CD4-positive, CD25-positive, alpha-beta regulatory T cell (primary cell): Measurements from ENCODE around the gene ZNF629. TPM values are rescaled to one million over a fixed set of nuclear protein-coding genes. Genes with fewer than 3 reads are reported as not detected.
A peak's percentile ranks its signal among the peaks of the same experiment; 100 is the strongest.

Experiments
- ATAC-seq, 2 donors: fragments of 150-1000 bp; cut with Tn5 transposase; one replicate each; pipeline ENCODE4 v1.10.0; 2021; ENCODE audit warnings: low read depth in 2 of 2, moderate number of reproducible peaks in 2 of 2, moderate library complexity in 1 of 2
- DNase-seq, 3 donors: peaks; one replicate each; pipeline versions ENCODE4 v3.0.0 to v3.0.0-alpha.2; 2012 to 2022; ENCODE audit warnings: mixed read lengths in 1 of 3
- H3K27ac ChIP-seq: one replicate; pipeline ENCODE4 v1.7.0; 2013; ENCODE audit warnings: mild to moderate bottlenecking, low read length; ENCODE audit not compliant: insufficient read depth, poor library complexity, severe bottlenecking
- H3K27me3 ChIP-seq: one replicate; pipeline ENCODE4 v1.7.0; 2013; ENCODE audit warnings: low read length; ENCODE audit not compliant: control insufficient read depth, insufficient read depth
- H3K36me3 ChIP-seq: one replicate; pipeline ENCODE4 v1.7.0; 2013; ENCODE audit warnings: mild to moderate bottlenecking, low read length, moderate library complexity; ENCODE audit not compliant: control insufficient read depth, insufficient read depth
- H3K4me1 ChIP-seq: 2 replicates; pipeline ENCODE4 v1.7.0; 2013; ENCODE audit warnings: mild to moderate bottlenecking, low read length; ENCODE audit not compliant: insufficient read depth, control insufficient read depth, poor library complexity, severe bottlenecking
- H3K4me3 ChIP-seq: one replicate; pipeline ENCODE4 v1.7.0; 2013; ENCODE audit warnings: low read depth, mild to moderate bottlenecking, low read length, moderate library complexity
- H3K9me3 ChIP-seq, 2 experiments: 1 replicate in 1 of 2; 2 replicates in 1 of 2; pipeline ENCODE4 v1.7.0; 2013; ENCODE audit warnings: low read length in 2 of 2, mild to moderate bottlenecking in 1 of 2, moderate library complexity in 1 of 2; ENCODE audit not compliant: control insufficient read depth in 2 of 2
- H3K27ac Mint-ChIP-seq, 3 donors: one replicate each; pipeline ENCODE4 v1.8.0; 2020 to 2022; ENCODE audit warnings: mild to moderate bottlenecking in 3 of 3, mixed read lengths in 3 of 3, moderate library complexity in 2 of 3
- H3K27me3 Mint-ChIP-seq: one replicate; pipeline ENCODE4 v1.8.0; 2022; ENCODE audit warnings: mild to moderate bottlenecking, mixed read lengths
- H3K36me3 Mint-ChIP-seq: one replicate; pipeline ENCODE4 v1.8.0; 2020; ENCODE audit warnings: mixed read lengths
- H3K4me1 Mint-ChIP-seq, 4 donors: one replicate each; pipeline ENCODE4 v1.8.0; 2020 to 2022; ENCODE audit warnings: mixed read lengths in 4 of 4, mild to moderate bottlenecking in 1 of 4
- H3K4me3 Mint-ChIP-seq, 4 donors: one replicate each; pipeline ENCODE4 v1.8.0; 2020 to 2022; ENCODE audit warnings: mild to moderate bottlenecking in 4 of 4, mixed read lengths in 4 of 4, moderate library complexity in 3 of 4
- H3K9me3 Mint-ChIP-seq, 7 donors: one replicate each; pipeline ENCODE4 v1.8.0; 2020 to 2022; ENCODE audit warnings: mixed read lengths in 7 of 7, mild to moderate bottlenecking in 3 of 7, moderate library complexity in 2 of 7
- polyA plus RNA-seq, 4 donors: library from polyadenylated mRNA; unstranded; fragments of 300-500 nt; fragmentation: Illumina TruSeq; gene quantifications; one replicate each; pipeline ENCODE4 v1.2.3, GENCODE V29; 2021
- total RNA-seq: library from RNA; stranded (reverse); gene quantifications from one replicate; pipeline ENCODE4 v1.2.3, GENCODE V29; 2022

ZNF629 gene
- total and polyA plus RNA-seq, 5 donors from 2014 or later, result 0.23 to 0.79 (median 0.39) TPM

DNA sequence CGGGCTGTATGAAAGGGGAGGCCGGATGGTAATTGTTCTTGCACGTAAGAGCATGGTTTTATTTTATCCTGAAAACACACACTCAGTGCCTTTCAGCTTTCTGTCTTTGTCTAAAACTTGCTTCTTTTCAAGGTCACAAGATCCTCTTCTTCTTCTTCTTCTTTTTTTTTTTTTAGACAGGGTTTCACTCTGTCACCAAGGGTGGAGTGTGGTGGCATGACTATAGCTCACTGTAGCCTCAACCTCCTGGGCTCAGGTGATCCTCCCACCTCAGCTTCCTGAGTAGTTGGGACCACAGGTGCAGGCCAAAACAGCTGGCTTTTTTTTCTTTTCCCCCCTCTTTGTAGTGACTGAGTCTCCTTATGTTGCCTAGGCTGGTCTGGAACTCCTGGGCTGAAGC, 15.9 kb upstream of the ZNF629 start:
- no peaks in the 10 kb centered on the region for H3K27me3 ChIP-seq
- H3K27ac ChIP-seq, result no peak overlapping the region
- ATAC-seq (no peak), DNase-seq (peak in 1 of 3 donors; percentile 26)
- peaks cover 18% of the 10 kb centered on the region for H3K4me1 ChIP-seq
- peaks cover 0 to 18% (median 7%) of the 10 kb centered on the region in 4 donors for H3K4me1 Mint-ChIP-seq
- no peak overlapping the region for H3K4me3 ChIP-seq
- H3K36me3 Mint-ChIP-seq, result no peaks in the 10 kb centered on the region
- no peaks in the 10 kb centered on the region for H3K9me3 Mint-ChIP-seq
- H3K27ac Mint-ChIP-seq, result no peak overlapping the region
- H3K9me3 ChIP-seq, result no peaks in the 10 kb centered on the region
- peaks cover 12% of the 10 kb centered on the region for H3K27me3 Mint-ChIP-seq
- no peaks in the 10 kb centered on the region for H3K36me3 ChIP-seq
- peak overlapping the region in 1 of 4 donors; percentile 24 for H3K4me3 Mint-ChIP-seq

DNA sequence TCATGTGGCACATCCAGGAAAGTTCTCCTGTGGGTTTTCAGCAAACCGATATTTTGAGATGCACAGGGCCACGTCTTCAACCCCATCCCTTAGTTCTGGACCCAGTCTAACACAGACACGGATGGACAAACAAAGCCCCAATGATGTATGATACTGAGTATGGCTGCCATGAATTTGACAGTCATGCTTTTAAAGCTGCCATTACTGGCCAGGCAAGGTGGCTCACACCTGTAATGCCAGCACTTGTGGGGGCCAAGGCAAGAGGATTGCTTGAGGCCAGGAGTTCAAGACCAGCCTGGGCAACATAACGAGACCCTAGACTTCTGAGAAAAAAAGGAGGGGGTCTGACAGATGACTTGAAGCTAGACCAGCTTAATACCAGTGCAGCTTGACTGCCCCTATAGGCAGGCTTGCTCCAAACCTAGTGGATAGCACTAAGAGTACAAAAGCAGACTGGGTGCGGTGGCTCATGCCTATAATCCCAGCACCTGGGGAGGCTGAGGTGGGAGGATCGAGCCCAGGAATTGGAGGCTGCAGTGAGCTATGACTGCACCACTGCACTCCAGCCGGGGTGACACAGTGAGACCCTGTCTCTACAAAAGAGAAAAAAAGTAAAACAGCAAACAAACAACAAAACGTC, 10.8 kb upstream of the ZNF629 start:
- Mint-ChIP-seq H3K27ac (no peak overlapping the region), H3K9me3 (no peaks in the 10 kb centered on the region), H3K27me3 (peaks cover 4% of the 10 kb centered on the region), H3K4me1 (no peaks in the 10 kb centered on the region), H3K36me3 (no peaks in the 10 kb centered on the region), H3K4me3 (no peak overlapping the region)
- H3K9me3 ChIP-seq, result no peaks in the 10 kb centered on the region
- no peaks in the 10 kb centered on the region for H3K27me3 ChIP-seq
- ATAC-seq, result no peak
- no peak overlapping the region for H3K4me3 ChIP-seq
- no peaks in the 10 kb centered on the region for H3K36me3 ChIP-seq
- no peaks in the 10 kb centered on the region for H3K4me1 ChIP-seq
- no peak overlapping the region for H3K27ac ChIP-seq
- DNase-seq, result no peak

- H3K4me1 ChIP-seq, result no peaks in the 10 kb centered on the region
- ATAC-seq (no peak), DNase-seq (no peak)
- H3K36me3 ChIP-seq, result no peaks in the 10 kb centered on the region
- H3K4me3 Mint-ChIP-seq, result no peak overlapping the region
- H3K27ac Mint-ChIP-seq, result peak overlapping the region in 1 of 3 donors; percentile 0
- H3K36me3 Mint-ChIP-seq, result no peaks in the 10 kb centered on the region
- H3K27me3 ChIP-seq, result no peaks in the 10 kb centered on the region
- H3K27me3 Mint-ChIP-seq, result peaks cover 4% of the 10 kb centered on the region
- H3K9me3 ChIP-seq, result no peaks in the 10 kb centered on the region
- no peak overlapping the region for H3K4me3 ChIP-seq
- H3K27ac ChIP-seq, result no peak overlapping the region
- H3K4me1 Mint-ChIP-seq, result no peaks in the 10 kb centered on the region
- no peaks in the 10 kb centered on the region for H3K9me3 Mint-ChIP-seq
Measured at GRCh38 chr16:30794634-30795033, 7.6 kb upstream of the ZNF629 start.

DNA sequence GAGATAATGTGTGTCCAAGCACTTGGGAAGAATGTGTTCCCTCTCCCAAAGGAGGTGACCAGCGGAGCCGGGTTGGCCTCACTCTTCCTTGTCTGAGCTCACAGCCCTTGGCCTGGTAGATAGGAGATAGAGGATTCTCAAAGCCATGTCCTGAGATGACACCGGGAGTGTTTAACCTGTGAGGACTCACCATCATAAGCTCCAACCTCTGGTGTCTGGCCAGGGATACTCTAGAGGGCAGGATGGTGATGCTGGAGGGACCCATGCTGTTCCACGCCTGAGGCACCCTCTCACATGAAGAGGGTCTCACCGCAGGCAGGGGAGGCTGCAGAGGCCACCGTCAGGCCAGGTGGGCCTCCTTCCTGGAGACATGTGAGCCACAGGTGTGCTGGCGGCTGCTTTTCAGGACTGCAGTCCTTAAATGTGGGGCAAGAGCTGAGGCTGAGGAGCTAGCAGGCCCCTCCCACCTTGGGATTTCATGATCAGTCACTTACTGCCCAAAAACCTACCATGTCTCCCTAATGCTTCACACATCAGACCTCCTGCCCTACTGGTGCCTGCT, 6.6 kb upstream of the ZNF629 start:
- no peak overlapping the region for H3K27ac ChIP-seq
- Mint-ChIP-seq H3K9me3 (no peaks in the 10 kb centered on the region), H3K27ac (no peak overlapping the region), H3K4me3 (no peak overlapping the region), H3K4me1 (no peaks in the 10 kb centered on the region), H3K27me3 (peaks cover 10% of the 10 kb centered on the region), H3K36me3 (no peaks in the 10 kb centered on the region)
- no peaks in the 10 kb centered on the region for H3K4me1 ChIP-seq
- no peaks in the 10 kb centered on the region for H3K36me3 ChIP-seq
- ATAC-seq (no peak), DNase-seq (no peak)
- H3K27me3 ChIP-seq, result no peaks in the 10 kb centered on the region
- no peak overlapping the region for H3K4me3 ChIP-seq
- H3K9me3 ChIP-seq, result no peaks in the 10 kb centered on the region

- H3K4me3 ChIP-seq, result peak overlapping the region; percentile 32
- peaks cover 41% of the 10 kb centered on the region for H3K27me3 Mint-ChIP-seq
- no peak overlapping the region for H3K27ac ChIP-seq
Measured at GRCh38 chr16:30787613-30788378, 791 bp upstream of the ZNF629 start.

DNA sequence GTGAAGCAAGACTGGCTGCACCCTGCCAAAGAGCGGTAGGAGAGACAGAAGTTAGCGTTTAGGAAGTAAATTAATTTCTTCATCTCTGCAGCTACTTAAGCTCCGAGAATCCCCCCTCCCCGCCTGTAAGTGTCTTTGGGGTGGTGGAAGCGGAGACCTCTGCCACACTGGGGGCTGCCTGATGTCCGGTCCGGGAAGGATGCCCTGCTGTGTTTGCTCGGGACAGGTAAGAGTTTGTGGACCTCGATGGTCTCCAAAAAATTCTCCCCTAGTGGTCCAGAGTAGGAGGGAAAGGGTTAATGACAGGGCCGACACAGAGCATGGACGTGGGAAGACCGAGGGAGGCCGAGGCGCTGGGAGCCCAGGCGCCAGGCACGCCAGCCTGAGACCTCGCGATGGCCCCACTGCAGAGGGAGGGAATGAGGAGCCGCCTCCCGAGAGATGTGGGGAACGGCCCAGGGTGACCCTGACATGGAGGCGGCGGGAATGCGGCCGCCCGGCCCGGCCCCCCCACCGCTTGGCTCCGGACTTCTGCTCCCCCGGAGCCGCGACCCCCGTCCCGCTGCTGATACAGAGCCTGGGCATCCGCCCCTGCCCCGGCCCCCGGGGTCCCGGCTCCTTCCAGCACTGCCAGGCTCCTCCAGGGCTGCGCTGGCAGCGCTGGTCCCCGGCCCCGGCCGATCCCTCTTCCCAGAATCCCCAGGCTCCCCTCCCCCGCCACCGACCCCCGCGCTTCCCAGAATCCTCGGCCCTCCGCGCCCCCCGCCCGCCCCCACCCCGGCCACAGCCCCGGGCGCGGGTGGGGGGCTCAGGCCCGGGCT, 680 bp downstream of the ZNF629 start:
- DNase-seq (no peak), ATAC-seq (peak in 1 of 2 donors; percentile 10)
- peak overlapping the region in 2 of 4 donors; percentile 69 to 72 for H3K4me3 Mint-ChIP-seq
- H3K36me3 Mint-ChIP-seq, result no peaks in the 10 kb centered on the region
- peak overlapping the region in 1 of 3 donors; percentile 51 for H3K27ac Mint-ChIP-seq
- H3K9me3 Mint-ChIP-seq, result no peaks in the 10 kb centered on the region
- peaks cover 44% of the 10 kb centered on the region for H3K27me3 Mint-ChIP-seq
- Histone ChIP-seq H3K36me3 (no peaks in the 10 kb centered on the region), H3K9me3 (no peaks in the 10 kb centered on the region), H3K4me1 (peaks cover 16% of the 10 kb centered on the region), H3K4me3 (no peak overlapping the region), H3K27ac (no peak overlapping the region), H3K27me3 (peaks cover 7% of the 10 kb centered on the region)
- H3K4me1 Mint-ChIP-seq, result peaks cover 0 to 16% (median 7%) of the 10 kb centered on the region in 4 donors

More at GRCh38 chr16:30787613-30788378, 791 bp upstream of the ZNF629 start:
- peaks cover 16% of the 10 kb centered on the region for H3K4me1 ChIP-seq
- no peaks in the 10 kb centered on the region for H3K36me3 ChIP-seq
- Mint-ChIP-seq H3K9me3 (no peaks in the 10 kb centered on the region), H3K4me1 (peaks cover 0 to 16% (median 7%) of the 10 kb centered on the region in 4 donors), H3K4me3 (peak overlapping the region; percentile 41 to 86 (median 84)), H3K27ac (peak overlapping the region in 2 of 3 donors; percentile 41 to 78), H3K36me3 (no peaks in the 10 kb centered on the region)
- DNase-seq, result no peak
- no peak for ATAC-seq
- H3K9me3 ChIP-seq, result no peaks in the 10 kb centered on the region
- peaks cover 7% of the 10 kb centered on the region for H3K27me3 ChIP-seq
